Stimulated activated CD4-positive, alpha-beta T cell treated with anti-CD3 and anti-CD28 coated beads, Interleukin-12 subunit alpha, Interleukin-12 subunit beta, amount 100 ng/mL, for 48 hours (primary cell): ENCODE measurements around the gene CCDC7.

Experiments
- DNase-seq, 3 donors: peaks; one replicate each; pipeline ENCODE4 v3.0.0-alpha.2; 2020; ENCODE audit warnings: low read depth in 2 of 3, low spot score in 1 of 3

The CCDC7 gene

GRCh38 chr10:32923849-32924248, 477.9 kb downstream of the CCDC7 start:
- no peak for DNase-seq
